Stimulated activated CD4-positive, alpha-beta T cell treated with anti-CD3 and anti-CD28 coated beads, Interleukin-1b, Interleukin-23, amount 100 ng/mL, for 24 hours (primary cell): ENCODE results near the gene CNTNAP1.
"Not testable (repeated sequence)": the region's sequence is repeated elsewhere in the genome, so short reads cannot be mapped to it uniquely, and the experiment has no call there.

ENCODE experiments used
- DNase-seq, 4 experiments: peaks; one replicate each; pipeline ENCODE4 v3.0.0-alpha.2; 2020; ENCODE audit warnings: low read depth in 4 of 4, low spot score in 1 of 4

Gene CNTNAP1

DNA sequence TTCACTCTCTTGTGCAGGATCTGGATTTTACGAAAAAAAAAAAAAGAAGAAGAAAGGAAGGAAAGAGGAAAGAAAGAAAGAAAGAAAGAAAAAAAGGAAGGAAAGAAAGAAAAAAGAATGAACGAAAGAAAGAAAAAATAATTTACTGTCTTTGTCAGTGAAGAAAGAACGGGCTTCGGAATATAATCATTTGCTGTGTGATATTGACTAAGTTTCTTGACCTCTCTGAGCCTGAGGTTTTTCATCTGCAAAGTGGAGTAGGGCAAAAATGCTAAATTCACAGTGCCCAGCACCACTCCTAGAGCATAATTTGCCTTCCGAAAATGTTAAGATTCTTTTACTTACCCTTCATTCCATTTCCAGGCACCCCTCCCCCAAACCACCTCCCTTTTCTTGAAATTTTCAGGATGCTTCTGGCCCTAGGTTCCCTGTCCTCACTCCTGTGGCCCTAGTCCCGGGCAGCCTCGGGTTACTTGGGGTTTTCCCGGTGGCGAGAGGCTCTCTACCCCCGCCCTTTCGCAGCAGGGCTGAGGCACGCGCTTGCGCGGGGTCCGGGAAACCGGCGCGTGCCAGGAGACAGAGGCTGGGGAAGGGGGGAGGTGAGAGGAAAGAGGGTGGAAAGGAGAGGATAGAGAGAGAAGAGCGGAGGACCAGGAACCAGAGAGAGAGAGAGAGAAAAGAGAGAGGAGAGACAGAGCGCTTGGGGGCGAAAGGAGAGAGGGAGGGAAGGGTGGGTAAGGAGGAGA is at the start of gene CNTNAP1:
Gene CNTNAP1 (plus strand): TSS at position 556 of the 746 bp plus-strand sequence. CDS start 299 bp downstream, outside the sequence.
- DNase-seq = no peak

DNA sequence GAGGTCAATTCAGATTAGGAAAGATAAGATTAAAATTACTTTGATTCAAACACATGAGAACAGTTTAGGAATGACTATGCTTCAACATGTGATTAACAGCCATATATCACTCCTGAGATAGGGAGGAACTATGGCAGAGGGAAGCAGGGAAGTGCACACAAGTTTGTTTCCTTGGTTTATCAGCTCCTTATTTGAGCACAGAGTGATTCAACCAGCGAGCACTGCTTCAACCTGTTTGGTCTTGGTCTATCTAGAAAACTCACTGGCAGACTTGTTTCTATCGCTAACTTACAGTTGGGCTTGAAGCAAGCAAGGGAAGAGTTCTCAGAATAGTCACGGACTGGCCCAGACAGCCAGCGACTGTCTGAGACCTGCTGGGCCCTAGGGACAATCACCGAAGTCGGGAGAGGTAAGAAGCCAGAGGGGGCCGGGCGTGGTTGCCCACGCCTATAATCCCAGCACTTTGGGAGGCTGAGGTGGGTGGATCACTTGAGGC is 49.3 kb upstream of the CNTNAP1 start:
- no peak for DNase-seq

- DNase-seq = no peak
Measured at GRCh38 chr17:42639525-42640113, 42.7 kb upstream of the CNTNAP1 start.

- DNase-seq = no peak
Measured at GRCh38 chr17:42640121-42640520, 42.2 kb upstream of the CNTNAP1 start.

DNA sequence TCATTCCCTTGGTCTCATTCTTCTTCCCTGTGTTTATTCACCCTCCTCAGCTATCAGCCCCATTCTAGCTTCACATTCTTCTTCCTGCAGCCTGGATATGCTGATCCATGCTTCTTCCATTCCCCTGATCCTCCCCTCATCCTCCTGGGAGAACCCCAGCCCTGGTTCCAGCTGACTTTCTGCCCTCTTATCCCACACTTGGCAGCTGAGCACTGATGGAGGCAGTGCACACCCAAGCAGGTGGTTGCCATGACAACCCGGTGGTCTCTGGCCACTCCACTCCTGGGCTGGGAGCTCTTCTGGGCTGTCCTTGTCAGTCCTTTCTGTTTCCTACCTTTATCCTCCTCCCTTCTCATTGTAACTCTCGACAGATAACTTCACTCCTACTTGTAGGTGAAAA is 40.0 kb upstream of the CNTNAP1 start:
- DNase-seq = no peak

DNA sequence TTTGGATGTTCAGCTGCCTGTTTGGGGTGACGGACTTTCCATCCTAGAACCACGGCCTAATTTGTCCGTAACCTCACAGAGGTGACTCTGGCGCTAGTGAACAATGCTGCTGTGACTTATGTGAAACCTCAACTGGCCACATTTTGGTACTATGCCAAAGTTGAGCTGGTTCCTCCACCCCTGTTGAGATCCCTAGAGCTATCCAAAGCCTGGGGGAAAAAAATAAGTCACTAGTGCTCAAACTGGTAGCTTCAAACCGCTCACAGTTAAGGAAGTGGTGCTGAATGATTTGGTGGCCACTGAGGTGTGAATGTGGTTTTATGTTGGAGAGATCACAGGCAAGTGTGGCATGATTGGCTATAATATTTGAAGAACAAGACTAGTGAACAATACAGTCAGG is 34.6 kb upstream of the CNTNAP1 start:
- DNase-seq = no peak

- no peak for DNase-seq
Measured at GRCh38 chr17:42651392-42651791, 30.9 kb upstream of the CNTNAP1 start.

GRCh38 chr17:42653179-42654124 is 28.9 kb upstream of the CNTNAP1 start:
- no peak for DNase-seq

DNA sequence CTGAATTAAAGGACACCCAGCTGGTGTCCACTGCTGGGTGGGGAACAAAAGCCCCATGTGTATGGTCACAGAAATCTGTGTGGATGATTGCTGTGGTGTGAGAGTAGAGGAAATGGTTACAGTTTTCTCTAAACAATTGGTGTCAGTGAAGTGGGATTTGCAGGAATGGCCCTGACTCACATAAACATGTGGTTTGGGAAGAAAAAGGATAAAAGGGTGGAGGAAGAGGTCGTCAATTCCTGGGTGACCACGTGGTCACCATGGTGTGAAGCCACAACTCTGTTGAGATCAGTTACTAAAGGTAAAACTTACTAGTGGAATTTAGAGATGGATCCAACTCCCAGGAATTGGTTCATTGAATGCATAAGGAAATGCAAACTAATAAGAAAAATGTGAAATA is 26.8 kb upstream of the CNTNAP1 start:
- no peak for DNase-seq

DNA sequence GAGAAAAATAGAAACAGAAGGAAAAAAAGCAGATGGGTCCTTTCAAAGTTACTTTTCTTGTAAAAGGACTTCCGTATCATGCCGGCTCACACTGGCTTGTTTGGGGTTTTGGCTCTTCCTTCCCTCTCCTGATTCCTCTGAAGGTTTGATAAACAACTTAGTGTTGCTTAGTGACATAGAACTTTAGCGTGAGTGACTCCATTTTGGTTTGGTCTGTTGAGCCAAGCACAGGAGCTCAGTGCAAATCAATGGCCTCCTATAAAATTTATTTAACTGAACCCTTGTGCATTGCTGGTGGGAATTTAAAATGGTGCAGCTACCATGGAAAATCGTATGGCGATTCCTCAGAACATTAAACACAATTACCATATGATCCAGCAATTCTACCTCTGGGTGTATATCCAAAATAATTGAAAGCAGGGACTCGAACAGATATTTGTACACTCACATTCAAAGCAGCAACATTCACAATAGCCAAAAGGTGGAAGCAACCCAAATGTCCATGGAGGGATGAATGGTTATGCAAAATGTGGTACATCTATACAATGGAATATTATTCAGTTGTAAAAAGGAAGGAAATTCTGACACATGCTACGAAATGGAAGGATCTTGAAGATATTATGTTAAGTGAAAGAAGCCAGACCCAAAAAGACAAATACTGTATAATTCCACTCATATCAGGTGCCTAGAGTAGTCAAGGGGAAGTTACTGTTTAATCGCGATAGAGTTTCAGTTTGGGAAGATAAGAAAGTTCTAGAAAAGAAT is 24.3 kb upstream of the CNTNAP1 start:
- DNase-seq = no peak

DNA sequence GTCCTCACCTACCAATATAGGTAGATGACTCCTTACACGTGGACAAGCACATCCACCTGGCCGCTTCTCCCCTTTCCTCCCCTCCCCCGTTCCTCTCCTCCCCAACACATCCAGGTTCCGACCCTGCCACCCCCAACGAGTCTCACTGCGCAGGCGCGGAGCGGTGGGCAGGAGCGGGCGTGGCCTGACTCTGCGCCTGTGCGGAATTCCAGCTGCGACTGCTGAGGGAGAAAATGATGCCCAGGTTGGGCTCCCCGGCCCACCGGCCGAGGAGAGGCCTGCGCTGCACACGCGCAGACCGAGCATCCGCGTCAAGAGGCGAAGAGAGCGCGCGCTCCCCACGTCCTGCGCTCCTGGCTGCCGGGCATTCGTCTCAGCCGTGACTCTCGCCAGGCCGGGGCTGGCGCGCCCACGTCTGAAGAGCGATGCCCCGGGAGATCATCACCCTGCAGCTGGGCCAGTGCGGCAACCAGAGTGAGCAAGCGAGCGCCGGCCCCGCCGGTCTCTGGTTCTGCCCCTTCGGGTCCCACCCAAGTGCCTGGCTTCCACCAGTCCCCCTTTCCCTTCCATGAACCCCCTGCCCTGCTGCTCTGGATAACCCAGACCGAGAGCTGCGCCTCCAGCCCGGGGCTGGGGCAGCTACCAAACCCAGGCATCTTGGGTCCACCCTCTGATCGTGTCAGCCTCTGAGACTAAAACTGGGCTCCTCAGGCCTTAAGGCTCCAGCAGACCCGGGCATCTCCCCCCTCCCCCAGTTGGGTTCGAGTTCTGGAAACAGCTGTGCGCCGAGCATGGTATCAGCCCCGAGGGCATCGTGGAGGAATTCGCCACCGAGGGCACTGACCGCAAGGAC is 23.0 kb upstream of the CNTNAP1 start, which contains the start of gene TUBG2:
Gene TUBG2 (plus strand): TSS at position 206 of the 853 bp plus-strand sequence. CDS start 220 bp downstream, at position 426.
- DNase-seq = peak in 3 of 4 experiments; percentile 61 to 79 (median 75)

DNA sequence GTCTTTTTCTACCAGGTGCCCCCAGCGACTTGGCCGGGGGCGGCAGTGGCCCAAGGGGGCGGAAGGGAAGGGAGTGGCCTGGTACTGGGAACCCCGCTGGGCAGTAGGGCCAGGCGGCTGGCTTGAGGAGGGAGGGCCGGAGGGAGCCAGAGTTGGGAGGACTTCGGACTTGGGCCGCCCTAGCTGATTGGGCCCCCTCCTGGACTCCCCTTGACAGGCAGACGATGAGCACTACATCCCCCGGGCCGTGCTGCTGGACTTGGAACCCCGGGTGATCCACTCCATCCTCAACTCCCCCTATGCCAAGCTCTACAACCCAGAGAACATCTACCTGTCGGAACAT is 22.4 kb upstream of the CNTNAP1 start:
- DNase-seq = not testable (repeated sequence)

GRCh38 chr17:42660692-42661345 is 21.5 kb upstream of the CNTNAP1 start:
- no peak for DNase-seq

- no peak for DNase-seq
Measured at GRCh38 chr17:42665581-42666001, 16.7 kb upstream of the CNTNAP1 start.

GRCh38 chr17:42666126-42666525 is 16.2 kb upstream of the CNTNAP1 start:
- not testable (repeated sequence) for DNase-seq

- DNase-seq = no peak
Measured at GRCh38 chr17:42667088-42667951, 15.0 kb upstream of the CNTNAP1 start.

DNA sequence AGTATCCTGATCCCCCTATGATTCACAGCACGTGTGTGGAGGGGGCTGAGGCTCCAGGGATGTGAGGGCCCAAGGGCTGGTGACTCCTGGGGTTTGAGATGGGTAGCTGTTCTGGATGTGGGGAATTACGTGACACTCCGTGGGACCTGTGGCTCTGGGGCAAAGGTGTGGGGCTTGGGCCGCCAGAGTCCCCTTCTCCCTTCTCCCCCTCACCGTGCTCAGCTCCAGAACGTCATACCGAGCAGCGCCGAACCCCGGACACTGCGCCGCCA is 12.7 kb upstream of the CNTNAP1 start:
- DNase-seq = no peak

GRCh38 chr17:42669977-42670788 is 12.1 kb upstream of the CNTNAP1 start:
- DNase-seq = no peak
